Suppressor macrophage treated with lipopolysaccharide for 1 hour (primary cell): ENCODE data around the gene POPDC3.
A peak's percentile ranks its signal among the peaks of the same experiment; 100 is the strongest.

Source experiments
- DNase-seq, 3 donors: peaks; one replicate each; pipeline ENCODE4 v3.0.0-alpha.2; 2020 to 2022

POPDC3 gene

DNA sequence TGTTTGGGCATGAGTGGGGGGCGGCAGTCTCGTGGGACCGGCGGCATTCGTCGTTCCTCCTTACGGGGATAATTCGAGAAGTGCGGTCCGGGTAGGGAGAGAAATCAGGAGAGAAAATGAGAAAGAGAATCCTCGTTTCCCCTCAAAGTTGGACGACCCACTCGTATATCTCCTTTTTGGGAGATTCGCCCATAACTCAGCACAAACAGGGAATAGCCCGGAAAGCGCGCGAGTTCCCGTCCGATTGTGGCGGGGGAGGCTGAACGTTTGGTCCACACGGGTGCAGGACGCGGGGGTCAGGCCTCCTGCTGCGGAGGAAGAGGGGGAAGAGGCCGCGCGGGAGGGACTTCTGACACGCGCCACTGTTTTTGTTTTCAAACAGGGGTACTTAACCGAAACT is 42.4 kb downstream of the POPDC3 start:
- DNase-seq: peak in 2 of 3 donors; percentile 4 to 5

- DNase-seq: peak; percentile 65 to 82 (median 72)
Measured at GRCh38 chr6:105136431-105137350, 43.1 kb downstream of the POPDC3 start.

DNA sequence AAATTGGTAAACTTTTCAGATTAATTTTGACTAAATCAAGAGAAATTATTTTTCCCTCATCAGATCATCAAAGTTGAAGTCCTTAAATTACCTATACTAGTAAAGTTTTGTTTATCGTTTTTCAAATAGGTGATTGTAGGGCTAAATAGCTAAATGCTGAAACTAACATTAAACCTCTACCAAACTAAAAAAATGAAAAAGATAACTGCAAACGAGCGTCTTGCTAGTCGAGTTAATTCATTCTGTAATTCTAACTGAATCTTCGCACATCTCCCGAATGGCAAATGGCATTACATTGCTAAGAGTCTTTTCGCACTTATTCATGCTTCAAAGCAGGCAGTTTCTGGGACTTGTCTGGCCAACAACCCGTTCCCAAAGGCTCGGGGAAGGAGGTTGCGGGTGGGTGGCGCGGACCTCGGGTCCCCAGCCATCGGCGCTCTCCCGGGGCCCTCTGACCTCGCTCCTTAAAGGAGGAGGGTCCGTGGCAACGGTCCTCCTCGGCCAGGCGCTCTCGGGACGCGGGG is 43.8 kb downstream of the POPDC3 start:
- DNase-seq: no peak

DNA sequence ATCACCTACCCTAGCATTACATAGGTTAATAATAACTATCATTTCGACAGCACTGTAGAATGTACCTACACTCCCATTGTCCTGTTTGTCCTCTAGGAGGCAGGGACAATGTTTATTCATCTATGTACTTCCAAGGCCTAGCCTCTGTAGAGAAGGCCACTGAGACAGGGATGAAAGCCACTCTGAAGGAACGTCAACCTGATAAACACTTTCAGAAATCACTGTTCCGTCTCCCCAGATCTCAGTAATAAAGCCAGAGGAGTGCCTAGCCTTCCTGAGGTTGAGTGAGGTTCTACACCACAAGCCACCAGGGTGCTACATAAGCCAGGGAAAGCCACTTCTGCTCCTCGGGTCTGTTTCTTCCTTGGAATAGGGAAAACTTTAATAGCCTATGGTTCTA is 44.8 kb downstream of the POPDC3 start:
- no peak for DNase-seq

DNA sequence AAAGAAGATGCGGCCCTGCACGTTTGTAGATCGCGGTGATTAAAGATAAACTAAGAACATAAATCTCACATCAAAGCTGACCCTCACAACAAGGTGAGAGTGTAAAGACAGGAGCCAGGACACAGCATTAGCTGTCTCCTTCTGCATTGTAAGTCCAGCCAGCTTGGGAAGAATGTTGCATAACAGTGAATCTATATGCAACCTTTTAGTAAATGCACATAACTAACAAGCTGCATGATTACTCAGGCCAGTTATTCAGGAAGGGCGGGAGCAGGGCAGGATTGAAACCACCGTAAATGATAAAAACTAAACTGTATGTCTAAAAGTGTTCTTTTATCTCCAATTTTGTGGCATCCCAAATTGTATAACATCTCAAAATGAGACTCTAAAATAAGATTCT is 57.1 kb downstream of the POPDC3 start:
- DNase-seq: no peak

GRCh38 chr6:105121981-105122380 is 57.8 kb downstream of the POPDC3 start:
- no peak for DNase-seq

DNA sequence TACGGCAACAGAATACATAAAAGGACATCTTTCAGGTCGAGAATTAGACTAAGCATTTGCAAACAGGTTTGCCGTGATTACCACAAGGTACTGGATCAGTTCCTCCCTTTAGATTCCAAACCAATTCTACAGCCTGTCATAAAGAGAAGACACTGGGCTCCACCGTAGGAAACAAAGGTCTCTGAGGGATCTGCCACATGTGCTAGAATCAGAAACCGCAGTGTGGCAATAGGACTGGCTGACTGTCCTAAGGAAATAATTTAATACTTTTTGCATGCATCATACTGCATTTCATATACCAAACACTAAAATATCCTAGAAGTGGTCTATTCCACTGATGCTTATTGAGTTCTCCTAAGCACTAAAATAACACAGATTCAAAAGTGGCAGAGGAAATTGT is 59.2 kb downstream of the POPDC3 start:
- no peak for DNase-seq

DNA sequence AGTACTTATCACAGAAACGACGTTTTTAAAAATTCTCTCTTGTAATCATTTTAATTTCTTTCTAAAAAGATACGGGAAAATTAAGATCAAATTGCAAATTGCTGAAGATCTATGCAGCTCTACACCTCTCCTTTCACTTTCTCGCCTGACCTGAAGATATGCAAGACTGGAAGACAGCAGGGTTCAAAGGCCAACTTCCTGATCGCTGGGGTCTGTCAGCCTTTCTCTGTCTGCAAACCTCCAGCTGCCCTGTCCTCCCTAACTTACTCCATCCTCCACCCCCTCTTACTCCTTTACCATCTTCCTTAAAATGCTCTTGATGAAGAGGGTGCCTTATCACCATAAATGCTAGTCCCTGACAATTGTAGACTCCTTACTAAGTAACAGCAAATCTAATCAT is 63.7 kb downstream of the POPDC3 start:
- no peak for DNase-seq

DNA sequence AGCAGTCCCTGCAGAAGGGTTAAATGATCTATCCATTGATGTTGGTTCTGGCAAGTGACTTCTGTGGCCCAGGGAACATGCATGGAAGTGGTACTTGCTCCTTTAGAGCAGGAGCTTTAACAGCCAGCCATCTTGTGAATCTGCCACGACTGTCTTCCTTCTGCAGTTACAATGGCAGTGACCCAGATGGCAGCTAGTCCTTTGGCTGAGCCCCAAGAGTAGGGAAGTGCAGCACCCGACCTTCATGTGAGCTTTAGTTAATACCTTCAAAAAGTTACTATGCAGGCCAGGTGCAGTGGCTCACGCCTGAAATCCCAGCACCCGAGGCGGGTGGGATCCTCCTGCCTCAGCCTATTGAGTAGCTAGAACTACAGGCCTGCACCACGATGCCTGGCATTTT is 66.4 kb downstream of the POPDC3 start:
- DNase-seq: no peak

DNA sequence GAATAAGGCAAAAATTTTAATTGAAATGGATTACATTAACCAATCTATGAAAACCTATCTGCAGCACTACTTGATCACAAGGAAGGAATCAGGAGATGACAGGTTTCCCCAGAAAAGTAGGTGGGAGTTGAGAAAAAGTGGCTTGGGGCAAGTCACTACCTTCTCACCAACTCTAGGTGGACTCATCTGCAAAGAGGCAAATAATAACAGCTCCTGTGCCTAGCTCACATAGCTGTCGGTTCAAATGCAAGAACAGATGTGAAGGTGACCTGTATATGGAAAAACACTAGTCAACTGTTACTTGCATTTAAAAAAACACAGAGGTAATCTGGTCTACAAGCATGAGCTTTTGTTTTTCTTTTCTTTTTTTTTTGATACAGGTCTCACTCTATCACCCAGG is 67.2 kb downstream of the POPDC3 start:
- no peak for DNase-seq

GRCh38 chr6:105111871-105112270 is 67.9 kb downstream of the POPDC3 start:
- no peak for DNase-seq

GRCh38 chr6:105111105-105111504 is 68.7 kb downstream of the POPDC3 start:
- DNase-seq: no peak

DNA sequence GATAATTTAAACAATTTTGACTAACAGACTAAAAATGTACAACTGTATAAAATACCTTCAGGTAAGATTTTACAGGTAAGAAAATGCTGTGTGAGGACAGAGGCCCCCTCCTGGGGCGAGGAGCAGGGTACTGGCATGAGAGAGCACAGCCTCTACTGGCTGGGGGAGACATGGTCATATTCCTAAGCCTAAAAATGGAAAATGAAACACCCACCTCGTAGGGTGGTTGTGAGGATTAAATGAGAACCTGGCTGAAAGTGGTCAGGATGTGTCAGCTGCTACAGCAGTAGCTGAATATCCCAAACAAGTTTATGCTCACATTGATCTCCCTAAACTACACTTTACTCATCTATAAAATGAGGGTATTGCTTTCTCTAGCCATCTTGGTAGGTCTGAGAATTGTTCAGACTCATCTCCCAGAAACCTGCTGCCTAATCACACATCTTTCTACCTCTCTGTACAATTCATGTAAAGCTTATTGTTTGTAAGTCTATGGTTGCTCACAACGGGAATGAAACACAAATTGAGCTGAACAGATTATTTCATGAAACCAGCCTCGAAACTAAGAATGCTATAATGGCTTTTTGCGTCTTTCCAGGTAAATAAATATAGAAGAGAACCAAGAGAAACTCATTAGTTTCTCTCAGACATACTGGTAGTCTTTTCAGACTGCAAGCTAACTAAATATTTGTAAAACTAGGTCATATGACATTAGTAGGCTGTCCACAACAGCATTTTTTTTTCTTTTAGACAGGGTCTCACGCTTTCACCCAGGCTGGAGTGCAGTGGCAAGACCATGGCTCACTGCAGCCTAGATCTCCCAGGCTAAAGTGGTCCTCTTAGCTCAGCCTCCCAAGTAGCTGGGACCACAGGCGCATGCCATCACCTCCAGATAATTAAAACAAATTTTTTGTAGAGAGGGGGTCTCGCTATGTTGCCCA is 69.6 kb downstream of the POPDC3 start:
- no peak for DNase-seq

DNA sequence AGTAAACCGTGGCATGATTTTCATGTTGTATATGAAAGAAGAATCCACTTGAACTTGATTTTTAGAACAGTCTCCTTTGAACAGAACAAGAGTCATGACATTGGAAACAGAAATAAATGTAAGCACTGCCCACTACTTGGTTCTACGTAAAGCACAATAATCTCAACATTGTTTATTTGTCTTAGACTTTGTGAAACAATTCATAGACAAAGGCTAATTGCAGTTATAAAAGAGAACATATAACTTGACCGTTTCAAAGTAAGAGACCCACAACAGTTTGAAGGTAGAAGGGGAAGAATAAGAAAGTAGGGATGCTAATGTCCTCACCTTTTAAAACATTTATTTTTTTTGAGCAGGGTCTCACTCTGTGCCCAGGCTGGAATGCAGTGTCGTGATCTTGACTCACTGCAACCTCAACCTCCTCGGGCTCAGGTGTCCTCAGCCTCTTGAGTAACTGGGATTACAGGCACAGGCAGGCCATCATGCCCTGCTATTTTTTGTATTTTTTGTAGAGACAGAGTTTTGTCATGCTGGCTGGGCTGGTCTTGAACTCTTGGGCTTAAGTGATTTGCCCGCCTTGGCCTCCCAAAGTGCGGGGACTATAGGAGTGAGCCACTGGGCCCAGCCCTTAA is 71.1 kb downstream of the POPDC3 start:
- no peak for DNase-seq
